NCI-H1694 (cell line): ENCODE data around the gene GFRA1.

ENCODE experiments used
- DNase-seq: peaks from one replicate; lab custom pipeline; 2025; lab: John Stamatoyannopoulos, UW

Gene GFRA1

GRCh38 chr10:116270771-116271592 lies 2.0 kb downstream of the GFRA1 start:
- no peak for DNase-seq

GRCh38 chr10:116270126-116270770 lies 2.8 kb downstream of the GFRA1 start:
- DNase-seq, result no peak

DNA sequence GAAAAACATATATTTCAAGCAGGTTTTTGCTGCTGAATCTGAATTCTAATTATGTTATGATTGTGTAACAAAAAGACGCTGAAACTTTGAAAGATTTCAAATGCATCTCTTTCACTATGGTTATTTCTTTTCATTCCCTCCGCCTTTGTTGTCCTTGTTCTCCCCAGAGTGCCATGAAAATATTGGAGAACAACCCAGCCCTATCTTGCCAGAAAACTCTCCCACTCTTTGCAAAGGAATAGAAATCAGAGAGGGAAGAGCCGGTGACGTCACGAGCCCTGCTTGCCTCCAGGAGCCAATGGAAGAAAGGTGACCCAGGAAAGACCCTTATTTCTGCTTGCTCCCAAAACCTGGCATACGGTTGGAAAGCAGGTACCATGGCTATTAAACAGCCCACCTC lies 3.4 kb downstream of the GFRA1 start:
- DNase-seq, result no peak

GRCh38 chr10:116268976-116269375 lies 4.0 kb downstream of the GFRA1 start:
- no peak for DNase-seq

GRCh38 chr10:116265686-116266085 lies 7.3 kb downstream of the GFRA1 start:
- no peak for DNase-seq

- DNase-seq, result no peak
Measured at GRCh38 chr10:116263870-116264655, 8.9 kb downstream of the GFRA1 start.

- DNase-seq, result no peak
Measured at GRCh38 chr10:116262678-116263077, 10.3 kb downstream of the GFRA1 start.

GRCh38 chr10:116260599-116260998 lies 12.4 kb downstream of the GFRA1 start:
- DNase-seq, result no peak

DNA sequence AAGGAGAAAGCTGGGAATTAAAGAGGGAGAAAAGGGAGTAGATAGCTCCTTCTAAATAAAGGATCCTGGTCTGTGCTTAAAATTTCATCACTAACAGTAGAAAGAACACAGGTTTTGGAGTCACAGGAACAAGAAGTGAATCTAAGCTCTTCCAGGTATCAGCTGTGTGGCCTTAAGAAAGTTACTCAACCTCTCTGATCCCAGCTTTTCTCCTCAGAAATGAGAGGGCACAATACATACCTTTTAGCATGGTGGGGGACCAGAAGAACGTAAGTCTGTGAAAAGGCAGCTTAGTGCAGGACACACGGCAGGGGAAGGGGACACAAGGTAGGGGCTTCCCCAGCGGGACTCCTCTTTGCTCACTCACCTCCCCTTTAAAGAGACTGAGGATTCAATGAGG lies 13.4 kb downstream of the GFRA1 start:
- no peak for DNase-seq

DNA sequence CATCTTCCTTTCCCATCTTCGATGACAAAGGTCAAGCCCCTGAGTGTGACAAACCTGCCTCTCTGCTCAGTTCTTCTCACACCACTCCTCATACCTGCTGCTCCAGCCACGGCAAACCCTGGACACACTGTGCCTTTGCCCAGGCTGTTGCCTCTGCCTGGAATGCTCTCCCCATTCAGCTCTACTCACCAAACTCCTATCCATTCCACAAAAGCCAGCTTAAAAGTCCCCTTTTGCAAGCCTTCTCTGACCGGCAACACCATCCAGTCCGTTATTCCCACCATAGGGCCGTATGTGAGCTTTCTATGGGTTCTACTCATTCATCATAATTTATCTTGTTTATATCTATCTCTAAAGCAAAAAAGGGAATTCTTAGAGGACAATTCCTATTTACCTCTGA lies 15.2 kb downstream of the GFRA1 start:
- no peak for DNase-seq

- DNase-seq, result no peak
Measured at GRCh38 chr10:116256752-116257259, 16.2 kb downstream of the GFRA1 start.

DNA sequence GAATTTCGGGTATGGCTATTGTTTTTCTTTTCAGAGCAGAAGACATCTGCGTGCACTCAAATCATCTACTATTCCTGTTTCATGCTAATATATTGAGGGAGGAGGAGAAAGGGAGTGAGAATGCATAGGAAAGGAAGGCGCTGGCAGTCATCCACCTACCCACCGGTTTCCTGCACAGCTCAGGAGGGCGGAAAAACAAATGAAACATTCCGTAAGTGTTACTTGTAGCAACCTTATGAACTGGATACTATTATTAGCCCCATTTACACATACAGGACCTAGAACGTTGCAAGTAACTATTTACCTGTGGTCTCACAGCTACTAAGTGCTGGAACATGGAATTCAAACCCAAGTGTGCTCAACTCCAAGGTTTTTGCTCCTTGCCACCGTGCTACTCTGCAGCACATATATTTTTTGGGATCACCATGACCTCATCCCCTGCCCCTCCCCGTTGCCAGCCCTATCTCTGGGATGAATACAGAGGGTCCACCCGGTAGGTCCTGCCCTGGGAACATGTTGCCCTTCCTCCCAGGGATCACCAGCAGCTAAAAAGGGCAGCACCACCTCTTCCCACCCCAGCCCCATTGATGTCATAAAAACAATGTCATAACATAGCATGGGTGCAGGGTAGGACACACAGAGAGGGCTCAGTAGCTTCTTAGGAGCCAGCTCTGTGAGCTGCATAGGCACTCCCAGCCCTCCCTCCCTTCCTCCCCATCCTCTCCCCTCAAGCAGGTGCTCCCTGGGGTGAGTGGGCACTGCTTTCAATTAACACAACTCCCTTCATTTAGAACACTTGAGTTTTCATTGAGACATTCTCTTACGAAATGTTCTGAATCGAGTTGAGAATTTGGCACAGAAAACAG lies 16.9 kb downstream of the GFRA1 start:
- DNase-seq, result no peak

DNA sequence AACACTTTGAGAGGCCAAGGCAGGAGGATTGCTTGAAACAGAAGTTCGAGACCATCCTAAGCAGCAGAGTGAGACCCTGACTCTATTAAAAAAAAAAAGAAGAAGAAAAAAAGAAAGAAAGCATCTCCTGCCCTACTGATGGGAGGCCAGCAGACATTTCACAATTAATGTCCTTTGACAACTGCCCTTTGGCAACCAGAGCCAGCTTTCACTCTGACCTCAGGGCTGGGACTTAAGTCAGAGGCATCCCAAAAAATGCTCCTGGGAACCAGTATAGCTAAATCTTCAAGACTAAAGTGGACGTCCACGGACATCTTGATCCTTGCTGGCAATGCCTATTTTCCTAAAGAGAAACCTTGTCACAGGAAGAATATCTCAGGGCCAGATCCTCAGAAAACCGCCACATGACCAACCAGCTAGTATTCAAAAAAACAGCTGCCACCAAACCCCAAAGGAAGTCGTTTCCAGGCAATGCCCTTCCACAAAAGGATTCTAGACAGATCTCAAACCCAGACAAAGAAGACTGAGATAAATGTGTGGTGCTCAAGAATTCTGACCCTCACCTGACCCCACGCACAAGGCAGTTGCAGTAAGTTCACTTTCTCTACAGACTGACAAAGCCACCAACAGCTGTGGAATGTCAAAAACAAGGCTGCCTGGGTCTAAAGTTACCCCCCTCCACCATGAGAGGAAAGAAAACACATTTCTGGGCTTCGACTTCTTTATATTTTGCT lies 18.4 kb downstream of the GFRA1 start:
- no peak for DNase-seq

- DNase-seq, result no peak
Measured at GRCh38 chr10:116253716-116254115, 19.3 kb downstream of the GFRA1 start.

DNA sequence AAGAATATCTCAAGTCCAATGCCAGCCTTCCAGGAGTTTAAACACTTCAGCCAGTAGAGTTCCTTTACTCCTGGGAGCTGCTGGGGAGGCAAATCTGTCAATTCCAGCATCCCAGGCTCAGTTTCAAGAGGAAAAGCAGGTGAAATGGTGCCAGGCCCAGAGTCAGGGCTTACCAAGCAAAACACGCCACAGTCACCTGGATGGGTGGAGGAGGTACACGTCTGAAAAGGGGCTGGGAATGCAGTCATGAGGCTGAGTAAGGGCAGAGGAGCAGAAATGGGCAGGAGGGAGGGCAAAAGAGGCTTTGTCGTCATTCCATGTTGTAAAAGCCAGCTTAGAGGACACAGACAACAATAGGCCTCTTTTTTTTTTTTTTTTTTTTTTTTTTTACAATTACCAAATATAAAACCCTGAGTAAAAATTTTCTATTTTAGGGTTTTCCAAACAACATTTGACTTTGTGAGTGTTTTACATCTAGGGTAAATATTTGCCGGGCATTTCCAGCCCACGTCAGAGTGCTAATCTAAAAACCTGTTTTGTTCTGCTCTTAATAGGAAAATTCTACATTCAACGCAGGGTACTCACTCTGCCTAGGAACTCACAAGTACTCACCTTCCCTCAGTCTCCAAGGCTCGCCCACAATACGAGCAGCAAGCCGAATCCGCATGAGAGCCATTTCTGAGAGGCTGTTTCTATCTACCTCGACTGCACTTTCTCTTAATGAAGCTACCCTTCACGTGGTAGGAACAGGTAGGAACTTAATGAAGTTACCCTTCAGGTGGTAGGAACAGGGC lies 21.2 kb downstream of the GFRA1 start:
- DNase-seq, result no peak

GRCh38 chr10:116247691-116248090 lies 25.3 kb downstream of the GFRA1 start:
- DNase-seq, result no peak

GRCh38 chr10:116246263-116246662 lies 26.7 kb downstream of the GFRA1 start:
- DNase-seq, result no peak

GRCh38 chr10:116245156-116245555 lies 27.9 kb downstream of the GFRA1 start:
- DNase-seq, result no peak

DNA sequence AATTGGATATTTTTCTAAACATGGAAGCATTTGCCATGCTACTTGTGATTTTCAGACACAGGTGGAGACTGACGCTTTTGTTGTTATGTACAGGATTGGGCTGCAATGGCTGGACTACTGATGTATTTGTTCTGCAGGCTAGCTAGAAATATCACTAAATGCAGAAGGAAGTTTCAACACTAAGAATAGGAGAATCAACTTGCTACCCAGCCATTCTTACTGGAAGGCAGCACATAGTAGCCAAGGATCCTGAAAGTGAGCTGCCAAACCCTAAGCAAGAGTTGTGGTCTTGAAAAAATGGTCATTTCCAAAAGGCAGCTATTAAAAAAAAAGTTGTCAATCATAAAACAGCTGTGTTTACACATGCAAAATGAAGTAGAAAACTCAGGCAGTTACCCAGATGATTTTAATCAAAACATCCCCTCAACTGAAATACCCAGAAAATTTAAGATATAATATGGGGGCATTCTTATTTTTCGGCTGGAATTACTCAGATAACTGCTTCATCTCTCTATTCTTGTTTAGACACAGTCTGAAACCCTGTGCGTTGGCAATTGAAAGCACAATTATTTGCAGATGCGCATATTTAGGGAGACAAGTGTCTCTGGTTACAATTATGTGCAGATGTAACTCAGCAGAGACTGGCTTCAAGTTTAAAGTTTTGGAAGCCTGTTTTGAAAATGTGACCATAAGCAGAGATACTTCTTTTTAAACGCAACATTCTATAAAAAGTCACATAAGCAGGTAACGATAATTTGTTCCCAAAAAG lies 31.2 kb downstream of the GFRA1 start:
- no peak for DNase-seq
